ENCODE measurements around the gene HBG1.

GRCh38 chr11:5281596-5281995 is 31.9 kb upstream of the HBG1 start:
- no peak for TF ChIP-seq POLR2AphosphoS5 (IDR thresholded peaks at IDR 0.05)
- TF ChIP-seq CTCF (IDR thresholded peaks at IDR 0.05), result no peak
- TF ChIP-seq EP300 (IDR thresholded peaks at IDR 0.05), result no peak

Measured in suprapubic skin (tissue), 4 donors.